Stimulated activated naive B cell treated with anti-CD40 and anti-IgM and Interleukin-4, amounts not matched to agents 10 μg/mL and 1 μg/mL and 100 μg/mL, for 72 hours (primary cell): ENCODE data around the gene ZNF618.

Source experiments
- ATAC-seq, 2 donors: fragments of 150-1000 bp; cut with Tn5 transposase; replicated peaks; 2 replicates each; pipeline ENCODE4 v1.10.0; 2021; ENCODE audit warnings: moderate library complexity in 1 of 2
- DNase-seq: peaks from one replicate; pipeline ENCODE4 v3.0.0; 2021
- H3K27ac Mint-ChIP-seq: one replicate; pipeline ENCODE4 v1.8.0; 2022; ENCODE audit warnings: mild to moderate bottlenecking, mixed read lengths
- H3K27me3 Mint-ChIP-seq, 2 donors: one replicate each; pipeline ENCODE4 v1.8.0; 2022; ENCODE audit warnings: mixed read lengths in 2 of 2
- H3K36me3 Mint-ChIP-seq, 2 donors: one replicate each; pipeline ENCODE4 v1.8.0; 2022; ENCODE audit warnings: mixed read lengths in 2 of 2, mild to moderate bottlenecking in 1 of 2
- H3K4me1 Mint-ChIP-seq, 2 donors: one replicate each; pipeline ENCODE4 v1.8.0; 2022; ENCODE audit warnings: mixed read lengths in 2 of 2, mild to moderate bottlenecking in 1 of 2
- H3K4me3 Mint-ChIP-seq, 2 donors: one replicate each; pipeline ENCODE4 v1.8.0; 2022; ENCODE audit warnings: mild to moderate bottlenecking in 2 of 2, mixed read lengths in 2 of 2, moderate library complexity in 1 of 2
- H3K9me3 Mint-ChIP-seq, 2 donors: one replicate each; pipeline ENCODE4 v1.8.0; 2022; ENCODE audit warnings: mixed read lengths in 2 of 2, mild to moderate bottlenecking in 1 of 2

The ZNF618 gene

DNA sequence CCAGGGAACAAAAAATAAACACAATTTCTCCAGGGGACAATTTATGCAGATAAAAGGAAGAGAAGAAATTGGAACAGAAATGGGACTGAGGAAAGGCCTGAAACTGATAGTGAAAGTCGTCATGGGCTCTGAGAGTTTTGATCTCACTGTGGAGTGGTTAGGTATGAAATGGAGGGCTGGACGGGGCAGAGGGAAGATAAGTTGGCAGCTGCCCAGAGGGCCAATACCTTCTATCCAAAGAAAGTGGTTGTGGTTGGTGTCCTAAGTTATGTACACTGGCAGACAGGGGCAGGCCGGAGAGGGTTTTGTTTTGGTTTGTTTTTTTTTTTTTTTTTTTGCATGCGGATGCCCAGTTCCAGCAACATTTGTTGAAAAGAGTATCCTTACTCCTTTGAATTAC is 46.1 kb downstream of the ZNF618 start:
- no peak for ATAC-seq
- Mint-ChIP-seq H3K27ac (no peak overlapping the region), H3K36me3 (peaks cover 9 to 16% of the 10 kb centered on the region in 2 donors), H3K9me3 (peaks cover 0 to 19% of the 10 kb centered on the region in 2 donors), H3K27me3 (no peaks in the 10 kb centered on the region), H3K4me3 (no peak overlapping the region), H3K4me1 (peaks cover 0 to 5% of the 10 kb centered on the region in 2 donors)
- DNase-seq, result no peak

- Mint-ChIP-seq H3K27me3 (no peaks in the 10 kb centered on the region), H3K36me3 (peaks cover 15 to 18% of the 10 kb centered on the region in 2 donors), H3K9me3 (peaks cover 9 to 27% of the 10 kb centered on the region in 2 donors), H3K4me1 (peaks cover 0 to 5% of the 10 kb centered on the region in 2 donors), H3K27ac (no peak overlapping the region), H3K4me3 (no peak overlapping the region)
- ATAC-seq, result no peak
- no peak for DNase-seq
Observed at GRCh38 chr9:113926211-113926610, 50.1 kb downstream of the ZNF618 start.

GRCh38 chr9:113927277-113927676 is 51.2 kb downstream of the ZNF618 start:
- H3K27me3 Mint-ChIP-seq, result no peaks in the 10 kb centered on the region
- ATAC-seq, result no peak
- no peaks in the 10 kb centered on the region for H3K4me1 Mint-ChIP-seq
- H3K4me3 Mint-ChIP-seq, result no peak overlapping the region
- no peak for DNase-seq
- H3K36me3 Mint-ChIP-seq, result peaks cover 15 to 18% of the 10 kb centered on the region in 2 donors
- H3K9me3 Mint-ChIP-seq, result peaks cover 9 to 27% of the 10 kb centered on the region in 2 donors
- H3K27ac Mint-ChIP-seq, result no peak overlapping the region

DNA sequence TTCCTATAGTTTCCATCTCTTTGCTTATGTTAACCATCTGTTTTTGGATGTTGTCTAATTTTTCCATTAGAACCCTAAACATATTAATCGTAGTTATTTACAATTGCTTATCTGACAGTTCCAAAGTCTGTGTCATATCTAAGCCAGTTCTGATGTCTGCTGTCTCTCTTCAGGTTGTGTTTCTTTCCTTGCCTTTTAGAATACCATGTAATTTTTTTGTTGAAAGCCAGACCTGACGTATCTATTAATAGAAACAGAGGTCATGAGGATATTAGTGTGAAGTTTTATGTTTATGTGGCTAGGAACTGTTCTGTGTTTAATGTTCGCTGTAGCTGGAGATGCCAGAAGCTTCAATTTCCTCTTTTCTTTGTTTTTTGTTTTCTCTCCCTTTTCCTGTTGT is 52.2 kb downstream of the ZNF618 start:
- Mint-ChIP-seq H3K27me3 (no peaks in the 10 kb centered on the region), H3K27ac (no peak overlapping the region), H3K36me3 (peaks cover 13 to 14% of the 10 kb centered on the region in 2 donors), H3K4me3 (no peak overlapping the region), H3K4me1 (no peaks in the 10 kb centered on the region), H3K9me3 (peaks cover 9 to 25% of the 10 kb centered on the region in 2 donors)
- no peak for DNase-seq
- ATAC-seq, result no peak

- ATAC-seq, result no peak
- DNase-seq, result no peak
- Mint-ChIP-seq H3K4me1 (no peaks in the 10 kb centered on the region), H3K27ac (no peak overlapping the region), H3K9me3 (peaks cover 9 to 17% of the 10 kb centered on the region in 2 donors), H3K36me3 (peaks cover 10 to 11% of the 10 kb centered on the region in 2 donors), H3K4me3 (no peak overlapping the region), H3K27me3 (no peaks in the 10 kb centered on the region)
Observed at GRCh38 chr9:113929634-113930389, 53.7 kb downstream of the ZNF618 start.

DNA sequence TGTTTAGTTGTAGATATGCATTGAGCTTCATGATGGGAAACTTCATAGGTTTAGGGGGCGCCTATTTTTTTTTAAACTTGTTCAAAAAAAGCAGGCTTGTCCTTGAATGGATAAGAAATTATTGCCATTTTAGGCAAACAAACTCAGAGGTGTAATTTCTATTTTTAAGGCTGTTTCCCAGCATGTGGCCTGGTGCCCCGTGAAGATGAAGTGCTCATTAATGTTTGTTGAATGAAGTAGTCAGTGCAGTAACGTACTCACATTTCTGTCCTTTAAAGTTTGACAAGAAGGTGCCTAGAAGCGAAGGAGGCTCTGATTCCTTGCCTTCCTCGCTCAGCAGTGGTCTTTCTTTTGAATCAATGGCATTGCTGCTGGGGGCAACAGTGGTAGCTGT is 54.3 kb downstream of the ZNF618 start:
- no peaks in the 10 kb centered on the region for H3K27me3 Mint-ChIP-seq
- H3K4me1 Mint-ChIP-seq, result no peaks in the 10 kb centered on the region
- peaks cover 9 to 14% of the 10 kb centered on the region in 2 donors for H3K9me3 Mint-ChIP-seq
- peaks cover 10 to 11% of the 10 kb centered on the region in 2 donors for H3K36me3 Mint-ChIP-seq
- no peak overlapping the region for H3K27ac Mint-ChIP-seq
- ATAC-seq (no peak), DNase-seq (no peak)
- no peak overlapping the region for H3K4me3 Mint-ChIP-seq

GRCh38 chr9:113931140-113931539 is 55.0 kb downstream of the ZNF618 start:
- ATAC-seq (no peak), DNase-seq (no peak)
- Mint-ChIP-seq H3K27me3 (no peaks in the 10 kb centered on the region), H3K27ac (no peak overlapping the region), H3K9me3 (peaks cover 9 to 12% of the 10 kb centered on the region in 2 donors), H3K36me3 (peaks cover 7 to 11% of the 10 kb centered on the region in 2 donors), H3K4me1 (peaks cover 0 to 1% of the 10 kb centered on the region in 2 donors), H3K4me3 (no peak overlapping the region)

DNA sequence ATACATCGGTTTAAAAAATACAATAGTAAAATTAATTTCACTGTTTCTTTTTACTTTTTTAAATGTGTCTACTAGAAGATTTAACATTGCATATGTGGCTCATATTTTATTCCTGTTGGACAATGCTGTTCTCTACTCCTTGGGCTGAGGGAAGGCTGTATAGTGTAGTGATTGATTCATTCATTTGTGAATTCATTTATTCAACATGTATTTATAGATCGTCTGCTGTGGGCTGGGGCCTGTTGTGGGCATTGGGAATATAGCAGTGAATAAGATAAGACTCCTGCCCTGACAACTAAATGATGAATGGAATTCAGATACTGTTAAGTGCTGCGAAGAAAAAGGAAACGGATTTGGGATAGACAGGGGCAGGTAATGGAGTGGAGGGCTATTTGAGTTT is 55.7 kb downstream of the ZNF618 start:
- no peaks in the 10 kb centered on the region for H3K27me3 Mint-ChIP-seq
- H3K27ac Mint-ChIP-seq, result no peak overlapping the region
- H3K4me3 Mint-ChIP-seq, result no peak overlapping the region
- peaks cover 1 to 5% of the 10 kb centered on the region in 2 donors for H3K36me3 Mint-ChIP-seq
- DNase-seq, result no peak
- ATAC-seq, result no peak
- H3K4me1 Mint-ChIP-seq, result peaks cover 0 to 1% of the 10 kb centered on the region in 2 donors
- peaks cover 8 to 9% of the 10 kb centered on the region in 2 donors for H3K9me3 Mint-ChIP-seq

GRCh38 chr9:113932906-113933584 is 56.9 kb downstream of the ZNF618 start:
- DNase-seq, result no peak
- Mint-ChIP-seq H3K4me3 (no peak overlapping the region), H3K36me3 (peaks cover 1 to 5% of the 10 kb centered on the region in 2 donors), H3K4me1 (peaks cover 0 to 1% of the 10 kb centered on the region in 2 donors), H3K27me3 (no peaks in the 10 kb centered on the region), H3K27ac (no peak overlapping the region), H3K9me3 (peaks cover 5 to 6% of the 10 kb centered on the region in 2 donors)
- ATAC-seq, result no peak

- H3K9me3 Mint-ChIP-seq, result no peaks in the 10 kb centered on the region
- DNase-seq (no peak), ATAC-seq (no peak)
- H3K27me3 Mint-ChIP-seq, result no peaks in the 10 kb centered on the region
- H3K27ac Mint-ChIP-seq, result no peak overlapping the region
- H3K4me3 Mint-ChIP-seq, result no peak overlapping the region
- peaks cover 0 to 1% of the 10 kb centered on the region in 2 donors for H3K4me1 Mint-ChIP-seq
- H3K36me3 Mint-ChIP-seq, result peaks cover 0 to 1% of the 10 kb centered on the region in 2 donors
Observed at GRCh38 chr9:113933671-113934070, 57.6 kb downstream of the ZNF618 start.

- Mint-ChIP-seq H3K9me3 (no peaks in the 10 kb centered on the region), H3K4me3 (no peak overlapping the region), H3K27me3 (no peaks in the 10 kb centered on the region), H3K27ac (no peak overlapping the region), H3K36me3 (no peaks in the 10 kb centered on the region), H3K4me1 (peaks cover 0 to 1% of the 10 kb centered on the region in 2 donors)
- ATAC-seq, result no peak
- DNase-seq, result no peak
Observed at GRCh38 chr9:113934167-113934828, 58.2 kb downstream of the ZNF618 start.

DNA sequence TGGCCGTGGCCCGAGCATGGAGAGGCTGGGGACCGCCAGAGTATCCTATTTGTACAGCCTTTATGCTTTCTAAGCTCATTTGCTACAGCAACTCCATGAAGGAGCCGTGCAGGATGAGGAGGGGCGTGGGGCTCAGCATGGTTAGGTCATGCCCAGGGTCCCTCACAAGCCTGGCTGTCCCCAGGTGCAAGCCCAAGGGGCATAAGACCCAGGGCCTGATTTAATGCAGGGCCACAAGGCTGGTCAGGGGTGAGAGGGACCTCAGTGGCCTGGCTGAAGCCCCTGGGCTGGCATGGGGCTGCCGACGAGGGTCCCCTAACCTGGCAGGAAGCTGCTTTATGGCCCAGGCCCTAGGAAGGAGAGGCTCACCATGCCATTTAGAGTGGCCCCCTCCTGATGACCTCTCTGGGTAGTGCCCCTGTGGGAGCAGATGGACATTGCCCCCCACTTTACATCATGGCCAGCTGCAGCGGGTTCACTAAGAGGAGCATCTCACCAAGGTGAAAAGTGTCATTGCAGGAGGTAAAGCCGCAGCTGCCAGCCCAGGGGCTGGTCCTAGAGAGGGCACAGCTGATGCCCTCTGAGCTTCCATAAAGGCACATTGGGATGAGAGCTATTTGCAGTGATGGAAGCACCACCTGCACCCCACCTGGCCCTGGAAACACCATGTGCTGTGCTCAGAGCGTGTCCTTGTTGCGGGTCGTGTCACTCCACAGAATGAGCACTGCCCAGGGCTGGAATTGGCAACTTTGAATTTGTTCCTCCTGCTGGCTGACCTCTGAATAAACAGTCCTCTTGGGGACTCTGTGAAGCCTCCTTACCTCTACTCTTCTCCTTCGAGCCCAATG is 58.9 kb downstream of the ZNF618 start:
- no peaks in the 10 kb centered on the region for H3K27me3 Mint-ChIP-seq
- DNase-seq (no peak), ATAC-seq (no peak)
- H3K27ac Mint-ChIP-seq, result no peak overlapping the region
- no peaks in the 10 kb centered on the region for H3K36me3 Mint-ChIP-seq
- H3K9me3 Mint-ChIP-seq, result no peaks in the 10 kb centered on the region
- peaks cover 0 to 1% of the 10 kb centered on the region in 2 donors for H3K4me1 Mint-ChIP-seq
- H3K4me3 Mint-ChIP-seq, result no peak overlapping the region

- ATAC-seq, result no peak
- H3K4me3 Mint-ChIP-seq, result no peak overlapping the region
Observed at GRCh38 chr9:113935677-113936380, 59.7 kb downstream of the ZNF618 start.

More at GRCh38 chr9:113935677-113936380, 59.7 kb downstream of the ZNF618 start:
- Mint-ChIP-seq H3K27me3 (no peaks in the 10 kb centered on the region), H3K4me1 (peaks cover 0 to 1% of the 10 kb centered on the region in 2 donors), H3K9me3 (peaks cover 1 to 7% of the 10 kb centered on the region in 2 donors), H3K27ac (no peak overlapping the region), H3K36me3 (peaks cover 2 to 4% of the 10 kb centered on the region in 2 donors)
- DNase-seq, result no peak
